Stimulated activated naive CD4-positive, alpha-beta T cell treated with Interleukin-2 at 50 U/mL for 16 hours (primary cell): Measurements from ENCODE around the gene ATXN7L1.

ENCODE experiments used
- DNase-seq: peaks from one replicate; lab custom pipeline; 2025; lab: John Stamatoyannopoulos, UW

ATXN7L1 gene

DNA sequence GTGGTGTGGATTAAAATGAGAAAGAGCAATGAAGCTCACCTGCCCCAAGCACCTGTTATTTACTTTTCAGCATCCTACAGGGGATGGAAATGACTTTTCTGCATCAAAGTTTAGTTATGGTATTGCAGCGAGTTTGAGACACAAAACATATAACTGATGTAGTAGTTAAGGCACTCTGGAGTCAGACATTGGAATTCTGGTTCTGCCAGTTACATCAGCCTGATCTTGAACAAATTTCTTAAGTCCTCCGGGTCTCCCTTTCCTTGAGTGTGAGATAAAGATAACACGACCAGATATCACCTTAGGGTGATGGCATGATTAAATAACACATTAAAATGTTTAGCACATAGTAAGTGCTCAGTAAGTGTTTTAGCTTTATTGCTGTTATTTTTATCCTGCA is 97.4 kb downstream of the ATXN7L1 start:
- DNase-seq: no peak

- no peak for DNase-seq
Measured at GRCh38 chr7:105776986-105777910, 99.2 kb downstream of the ATXN7L1 start.

DNA sequence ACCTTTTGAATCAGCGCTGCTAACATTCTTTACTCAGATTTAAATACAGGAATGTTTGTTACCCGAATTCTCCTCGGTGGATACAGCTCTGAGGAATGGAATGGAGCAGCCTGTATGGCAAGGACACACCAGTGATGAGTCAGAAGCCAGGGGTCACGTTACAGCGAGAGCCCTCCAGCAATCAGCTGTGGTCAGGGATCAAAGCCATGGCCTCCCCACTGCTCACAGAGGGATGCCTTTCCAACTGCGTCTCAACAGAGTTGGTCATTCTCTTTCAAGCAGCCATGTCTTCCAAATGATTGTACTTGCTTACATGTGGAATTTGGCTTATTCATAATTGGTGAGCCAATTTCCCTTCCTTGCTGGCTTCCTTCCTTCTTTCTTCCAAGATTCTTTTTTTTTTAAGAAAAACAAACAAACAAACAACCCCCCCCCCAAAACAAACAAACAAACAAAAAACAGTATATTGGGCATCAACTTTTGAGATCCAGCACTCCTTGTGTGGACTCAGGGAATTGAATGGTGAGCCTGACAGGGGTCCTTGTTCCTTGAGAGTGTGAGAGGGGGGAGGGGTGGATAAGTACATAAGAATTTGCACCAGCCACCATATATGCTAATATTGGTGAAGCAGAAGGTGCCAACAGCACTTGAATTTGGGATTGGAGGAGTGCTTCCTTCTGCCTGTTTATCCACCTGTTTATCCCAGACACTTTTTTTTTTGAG is 100.2 kb downstream of the ATXN7L1 start:
- DNase-seq: no peak

DNA sequence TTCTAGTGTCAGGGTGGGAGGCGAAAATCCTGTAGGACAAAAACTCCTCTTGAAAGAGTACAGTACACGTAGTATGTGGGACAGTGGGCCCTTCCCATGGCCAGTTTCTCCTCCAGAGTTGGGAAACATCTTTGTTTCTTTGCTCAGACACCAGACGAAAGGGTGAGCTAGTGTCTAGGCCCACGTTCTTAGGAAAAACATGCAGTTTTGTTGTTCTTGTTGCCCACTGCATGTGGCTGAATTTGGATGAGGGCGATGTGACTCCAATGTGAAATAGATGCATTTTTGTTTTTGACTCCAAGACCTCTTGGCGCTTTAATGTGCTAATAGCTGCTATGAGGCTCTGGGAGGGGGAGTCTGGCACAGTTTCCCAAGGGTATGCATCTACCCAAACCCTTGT is 100.8 kb downstream of the ATXN7L1 start:
- no peak for DNase-seq

- DNase-seq: no peak
Measured at GRCh38 chr7:105773030-105773460, 103.4 kb downstream of the ATXN7L1 start.

GRCh38 chr7:105769901-105770628 is 106.3 kb downstream of the ATXN7L1 start:
- no peak for DNase-seq

DNA sequence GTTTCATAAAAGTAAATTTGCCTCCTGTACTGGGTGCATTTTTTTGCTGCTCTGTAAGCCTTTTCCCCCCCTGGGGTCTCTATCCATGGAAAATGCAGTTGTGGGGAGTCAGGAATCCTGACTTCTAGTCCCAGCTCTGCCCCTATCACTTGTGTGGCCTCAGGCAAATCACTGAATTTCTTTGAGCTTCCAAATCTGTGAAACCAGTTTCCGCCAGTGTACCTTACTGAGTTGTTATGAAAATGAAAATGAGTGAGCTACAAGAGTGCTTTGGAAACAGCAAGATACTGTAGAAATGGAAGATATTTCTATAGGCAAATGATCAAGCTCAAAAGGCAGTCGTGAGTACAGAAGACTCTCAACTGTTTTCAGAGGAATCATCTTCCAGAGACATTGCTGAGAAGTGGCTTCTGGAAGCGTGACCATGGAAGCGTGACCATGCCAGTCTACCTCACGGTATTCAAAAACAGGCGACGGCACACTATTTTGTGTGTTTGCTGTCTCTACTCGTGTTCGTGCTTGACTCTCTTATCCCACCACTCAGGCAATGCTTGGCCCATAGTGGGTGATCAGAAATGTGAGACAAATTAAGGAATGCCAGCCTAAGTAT is 107.4 kb downstream of the ATXN7L1 start:
- DNase-seq: no peak

GRCh38 chr7:105768117-105768516 is 108.3 kb downstream of the ATXN7L1 start:
- DNase-seq: no peak

- peak; percentile 4 for DNase-seq
Measured at GRCh38 chr7:105766421-105767073, 109.9 kb downstream of the ATXN7L1 start.

- no peak for DNase-seq
Measured at GRCh38 chr7:105765846-105766245, 110.6 kb downstream of the ATXN7L1 start.

DNA sequence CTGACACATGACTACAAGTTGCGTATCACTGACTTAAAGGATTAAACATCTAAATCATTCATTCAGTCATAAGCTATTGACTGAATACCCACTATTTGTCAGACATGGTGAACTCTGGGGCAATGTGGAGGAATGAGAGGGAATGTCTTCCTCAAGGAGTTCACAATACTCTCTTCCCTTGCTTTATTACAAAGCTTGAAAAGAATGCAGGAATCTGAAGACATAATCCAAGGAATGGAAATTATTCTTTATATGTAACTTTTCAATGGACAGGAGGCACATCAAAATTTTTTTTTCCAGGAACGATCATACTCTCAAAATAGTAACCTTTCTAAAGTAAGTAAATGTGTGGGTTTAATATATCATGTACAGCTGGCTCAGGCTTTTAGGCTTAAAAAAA is 111.9 kb downstream of the ATXN7L1 start:
- DNase-seq: no peak

GRCh38 chr7:105760551-105761447 is 115.6 kb downstream of the ATXN7L1 start:
- no peak for DNase-seq

DNA sequence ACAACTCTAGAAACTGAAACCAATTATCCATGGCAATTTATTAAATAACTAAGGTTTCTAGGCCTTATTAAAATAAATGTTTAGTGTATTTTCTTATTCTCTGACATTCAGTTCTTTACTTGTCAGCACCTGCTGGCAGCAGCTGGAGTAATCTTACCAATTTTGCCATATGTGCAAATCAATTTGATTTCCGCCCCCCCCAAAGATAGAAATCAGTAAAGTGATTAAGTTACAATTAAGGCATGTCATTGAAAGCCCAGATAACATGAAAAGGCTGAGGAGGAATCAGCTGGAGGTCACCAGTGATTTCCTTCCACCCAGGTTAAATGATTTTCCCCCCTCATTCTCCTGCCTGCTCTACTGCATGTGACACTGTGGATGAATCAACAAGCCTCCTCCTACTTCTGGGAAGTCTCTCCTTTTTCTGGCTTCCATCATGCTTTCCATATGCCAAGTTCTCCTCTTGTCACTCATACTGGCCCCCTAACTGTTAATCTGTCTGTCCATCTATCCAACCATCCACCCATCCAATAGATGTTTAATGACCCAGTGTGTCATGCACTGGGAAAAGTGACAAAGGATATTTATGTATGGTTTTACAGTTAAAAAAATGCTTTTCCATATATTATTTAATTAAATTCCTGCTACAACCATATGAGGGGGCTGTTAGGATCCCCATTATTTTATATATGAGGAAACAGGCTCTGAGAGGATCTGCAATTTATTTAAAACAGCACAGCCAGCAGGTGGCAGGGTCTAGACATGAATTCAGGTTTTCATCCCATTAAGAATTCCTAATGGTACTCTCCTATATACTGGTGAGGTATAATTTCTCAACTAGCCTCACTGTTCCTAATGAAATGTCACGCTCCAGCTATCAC is 116.5 kb downstream of the ATXN7L1 start:
- peak; percentile 4 for DNase-seq

GRCh38 chr7:105756367-105756766 is 120.0 kb downstream of the ATXN7L1 start:
- no peak for DNase-seq

- no peak for DNase-seq
Measured at GRCh38 chr7:105752671-105753275, 123.6 kb downstream of the ATXN7L1 start.

DNA sequence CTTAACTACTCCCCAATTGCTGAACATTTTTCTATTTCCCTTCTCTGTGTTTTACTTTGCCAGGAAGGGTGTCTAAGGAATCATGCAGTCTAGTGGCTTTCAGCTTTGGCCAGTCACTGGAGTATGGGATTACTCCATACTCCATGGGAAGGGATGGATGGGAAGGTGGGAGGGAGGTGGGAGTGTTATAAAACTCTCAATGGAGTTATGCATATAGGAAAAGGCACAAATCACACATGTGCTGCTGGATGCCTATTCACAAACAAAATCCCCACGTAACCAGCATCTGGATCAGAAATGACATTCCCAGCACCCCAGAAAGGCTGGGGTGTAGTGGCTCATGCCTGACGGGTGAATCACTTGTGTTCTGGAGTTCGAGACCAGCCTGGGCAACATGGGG is 125.3 kb downstream of the ATXN7L1 start:
- DNase-seq: no peak

DNA sequence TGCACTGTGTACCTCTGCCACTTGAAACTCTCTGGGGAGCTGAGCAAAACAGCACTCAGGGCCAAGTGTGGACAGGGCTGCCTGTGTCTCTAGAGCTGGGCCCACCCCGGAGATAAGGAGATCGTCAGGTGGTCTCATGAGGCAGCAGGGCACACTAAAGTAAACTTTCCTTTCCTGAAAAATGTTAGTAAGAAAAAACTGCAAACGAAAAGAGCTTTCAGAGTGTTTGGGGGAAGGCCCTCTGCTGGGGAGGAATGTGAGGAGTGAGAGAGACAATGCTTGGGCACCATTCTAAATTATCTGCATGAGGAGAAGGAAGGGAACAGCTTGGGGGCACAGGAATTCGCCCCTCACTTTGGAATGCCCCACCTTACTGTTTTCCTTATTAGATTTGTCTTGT is 127.7 kb downstream of the ATXN7L1 start:
- DNase-seq: no peak

DNA sequence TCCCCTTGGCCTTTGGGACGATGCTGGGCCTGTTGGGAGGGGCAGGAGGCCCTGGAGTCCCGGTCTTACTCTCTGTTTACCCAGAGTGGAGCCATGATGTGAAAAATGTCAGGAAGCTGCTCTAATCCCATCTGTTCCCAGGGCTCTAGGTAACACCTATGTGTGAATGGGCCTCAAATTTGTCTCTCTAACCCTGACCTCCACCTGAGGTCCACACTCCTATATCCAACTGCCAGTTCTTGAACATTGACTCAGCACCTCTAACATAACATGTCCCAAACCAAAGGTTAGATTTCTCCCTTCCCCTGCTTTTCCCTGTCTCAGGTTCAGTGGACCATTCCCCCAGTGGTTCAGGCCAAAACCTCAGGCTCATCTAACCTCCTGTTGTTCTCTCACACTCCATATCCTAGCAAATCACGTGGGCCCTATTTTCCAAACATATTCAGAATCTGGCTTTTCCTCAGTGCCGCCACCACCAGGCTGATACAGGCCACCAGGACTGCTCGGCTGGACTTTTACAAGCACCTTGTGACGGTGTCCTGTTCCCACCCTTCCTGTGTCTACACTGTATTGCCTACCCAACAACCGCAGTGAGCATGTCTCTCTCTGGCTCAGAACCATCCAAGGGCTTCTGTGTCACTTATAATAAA is 130.6 kb downstream of the ATXN7L1 start:
- no peak for DNase-seq

DNA sequence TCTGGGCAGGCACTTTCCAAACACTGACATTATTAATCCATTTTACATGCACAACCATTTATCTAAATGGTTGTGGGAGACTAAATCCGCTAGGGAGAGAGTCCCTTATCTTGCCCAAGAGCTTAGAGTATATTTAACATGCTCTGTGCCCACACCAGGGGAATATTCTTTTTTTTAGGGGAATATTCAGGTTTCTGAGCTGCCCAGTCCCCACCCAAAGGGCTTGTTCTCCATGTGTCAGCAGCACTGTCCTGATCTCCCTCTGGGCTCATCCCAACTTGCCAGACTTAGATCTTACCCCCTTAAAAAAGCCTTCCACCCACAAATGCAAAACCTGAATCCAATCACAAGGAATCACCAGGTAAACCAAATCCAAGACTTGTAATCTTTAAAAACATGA is 132.1 kb downstream of the ATXN7L1 start:
- no peak for DNase-seq
